ACC112 (cell line): ENCODE results near the gene HMX2.
"Not testable (repeated sequence)": the region's sequence is repeated elsewhere in the genome, so short reads cannot be mapped to it uniquely, and the experiment has no call there.

Experiments used
- H2AFZ ChIP-seq: fragments of 200-600 bp; sonication (generic); one replicate; pipeline ENCODE4 v1.6.0; 2017; ENCODE audit warnings: antibody characterized with exemption, low read length; ENCODE audit not compliant: unreplicated experiment
- H3K27ac ChIP-seq: fragments of 200-600 bp; sonication (generic); 2 replicates; pipeline ENCODE4 v1.5.1; 2014; ENCODE audit warnings: low read depth, mild to moderate bottlenecking, antibody characterized with exemption, low read length, moderate library complexity
- H3K27me3 ChIP-seq: fragments of 200-600 bp; sonication (generic); 2 replicates; pipeline ENCODE4 v1.6.1; 2014; ENCODE audit warnings: mild to moderate bottlenecking, antibody characterized with exemption, low read length, moderate library complexity, mixed read lengths; ENCODE audit not compliant: insufficient read depth
- H3K36me3 ChIP-seq: fragments of 200-600 bp; sonication (generic); 2 replicates; pipeline ENCODE4 v1.6.1; 2016; ENCODE audit warnings: mild to moderate bottlenecking, antibody characterized with exemption, low read length, moderate library complexity, mixed read lengths; ENCODE audit not compliant: insufficient read depth
- H3K4me1 ChIP-seq: fragments of 200-600 bp; sonication (generic); one replicate; pipeline ENCODE4 v1.6.1; 2016; ENCODE audit warnings: low read length, mixed read lengths; ENCODE audit not compliant: insufficient read depth, unreplicated experiment, control insufficient read depth
- H3K4me3 ChIP-seq: fragments of 200-600 bp; sonication (generic); 2 replicates; pipeline ENCODE4 v1.5.1; 2014; ENCODE audit warnings: mild to moderate bottlenecking, low read depth, low read length
- H3K79me2 ChIP-seq: fragments of 200-600 bp; sonication (generic); one replicate; pipeline ENCODE4 v1.6.0; 2016; ENCODE audit warnings: low read length; ENCODE audit not compliant: control insufficient read depth, unreplicated experiment, insufficient read depth

Gene HMX2

DNA sequence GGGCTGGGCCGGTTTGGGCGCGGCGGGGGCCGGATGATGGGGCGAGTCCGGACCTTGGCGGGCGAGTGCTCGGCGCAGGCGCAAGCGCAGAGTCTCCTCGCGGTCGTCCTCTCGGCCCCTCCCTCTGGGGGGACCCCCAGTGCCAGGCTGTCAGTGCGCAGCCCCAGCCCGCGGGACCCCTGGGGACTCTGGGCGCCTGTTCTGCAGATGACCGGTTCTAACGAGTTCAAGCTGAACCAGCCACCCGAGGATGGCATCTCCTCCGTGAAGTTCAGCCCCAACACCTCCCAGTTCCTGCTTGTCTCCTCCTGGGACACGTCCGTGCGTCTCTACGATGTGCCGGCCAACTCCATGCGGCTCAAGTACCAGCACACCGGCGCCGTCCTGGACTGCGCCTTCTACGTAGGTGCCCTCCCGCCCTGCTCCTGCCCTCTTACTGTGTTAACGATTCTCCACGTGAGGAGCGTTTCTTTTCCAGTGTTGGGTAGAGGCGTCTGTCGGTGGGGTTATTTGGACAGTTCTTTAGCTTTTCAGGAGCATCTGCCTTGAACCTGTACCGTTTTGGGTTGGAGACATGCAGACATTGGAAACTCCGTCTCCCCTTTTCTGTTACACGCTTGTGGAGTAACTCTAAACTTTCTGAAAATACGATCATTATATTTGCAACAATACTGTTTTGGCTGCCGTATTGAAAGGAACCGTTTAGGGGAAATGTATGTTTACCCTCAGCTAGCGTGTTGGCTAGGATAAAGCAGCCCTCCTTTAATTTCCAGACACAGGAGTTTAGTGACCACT lies 7.0 kb downstream of the HMX2 start:
- Histone ChIP-seq H3K4me3 (peak overlapping the region; percentile 86), H2AFZ (no peak overlapping the region), H3K27ac (peak overlapping the region; percentile 89), H3K27me3 (peaks cover 27% of the 10 kb centered on the region), H3K79me2 (peaks cover 54% of the 10 kb centered on the region), H3K36me3 (peaks cover 30% of the 10 kb centered on the region), H3K4me1 (peaks cover 42% of the 10 kb centered on the region)

- Histone ChIP-seq H3K79me2 (peaks cover 66% of the 10 kb centered on the region), H3K27me3 (peaks cover 15% of the 10 kb centered on the region), H2AFZ (no peak overlapping the region), H3K36me3 (peaks cover 35% of the 10 kb centered on the region), H3K4me1 (peaks cover 36% of the 10 kb centered on the region), H3K4me3 (peak overlapping the region; percentile 86), H3K27ac (peak overlapping the region; percentile 89)
Measured at GRCh38 chr10:123156078-123156477, 8.1 kb downstream of the HMX2 start.

DNA sequence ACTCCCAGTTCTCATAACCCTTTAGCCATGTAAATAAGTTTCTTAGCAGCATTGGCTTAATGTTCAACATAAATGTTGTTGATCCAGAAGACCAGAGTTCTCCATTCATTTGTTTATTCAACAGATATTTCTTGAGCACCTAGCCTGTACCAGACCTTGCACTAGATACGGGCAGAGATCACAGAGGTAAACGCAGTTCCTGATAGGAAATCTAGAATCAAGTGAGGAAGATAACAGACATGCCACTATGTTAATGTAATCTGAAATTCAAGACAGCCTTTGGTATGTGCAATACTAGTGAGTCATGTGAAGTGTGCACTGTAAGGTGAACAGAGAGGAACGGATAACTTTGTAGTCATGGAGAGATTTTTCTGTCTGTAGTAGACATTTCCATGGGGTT lies 9.3 kb downstream of the HMX2 start:
- H3K27ac ChIP-seq, result peak overlapping the region; percentile 31
- peaks cover 36% of the 10 kb centered on the region for H3K4me1 ChIP-seq
- H3K4me3 ChIP-seq, result peak overlapping the region; percentile 86
- H3K27me3 ChIP-seq, result peaks cover 4% of the 10 kb centered on the region
- H2AFZ ChIP-seq, result no peak overlapping the region
- peaks cover 45% of the 10 kb centered on the region for H3K36me3 ChIP-seq
- peaks cover 76% of the 10 kb centered on the region for H3K79me2 ChIP-seq

- peak overlapping the region; percentile 86 for H3K4me3 ChIP-seq
- H3K79me2 ChIP-seq, result peaks cover 86% of the 10 kb centered on the region
- H3K27ac ChIP-seq, result no peak overlapping the region
- H3K27me3 ChIP-seq, result no peaks in the 10 kb centered on the region
- H2AFZ ChIP-seq, result no peak overlapping the region
- H3K4me1 ChIP-seq, result peaks cover 36% of the 10 kb centered on the region
- H3K36me3 ChIP-seq, result peaks cover 59% of the 10 kb centered on the region
Measured at GRCh38 chr10:123158682-123159081, 10.7 kb downstream of the HMX2 start.

DNA sequence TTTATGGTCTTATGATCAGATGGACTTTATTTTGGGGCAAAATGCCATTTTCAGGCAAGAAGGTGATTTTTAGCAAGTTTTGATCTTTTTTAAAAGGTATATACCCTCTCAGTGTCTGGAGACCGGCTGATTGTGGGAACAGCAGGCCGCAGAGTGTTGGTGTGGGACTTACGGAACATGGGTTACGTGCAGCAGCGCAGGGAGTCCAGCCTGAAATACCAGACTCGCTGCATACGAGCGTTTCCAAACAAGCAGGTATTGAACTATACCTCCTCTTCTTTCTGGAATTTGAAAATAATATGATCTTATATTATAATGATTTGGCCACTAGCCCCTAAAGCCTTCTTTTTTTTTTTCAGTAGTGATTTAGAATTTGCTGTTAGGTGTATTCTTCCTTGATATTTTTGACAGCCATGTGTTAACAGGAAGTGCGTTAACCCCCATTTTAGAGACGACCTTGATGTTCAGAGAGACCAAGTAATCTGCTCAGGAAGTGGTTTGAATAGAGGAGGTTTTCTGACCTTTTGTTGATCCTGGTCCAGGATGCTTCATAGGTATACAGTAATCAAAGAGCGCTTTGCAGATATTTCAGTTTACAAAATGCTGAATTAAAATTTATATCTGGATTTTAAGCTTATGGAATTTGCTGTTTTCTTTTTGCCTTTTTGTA lies 12.5 kb downstream of the HMX2 start:
- H3K36me3 ChIP-seq, result peaks cover 67% of the 10 kb centered on the region
- H2AFZ ChIP-seq, result no peak overlapping the region
- no peak overlapping the region for H3K27ac ChIP-seq
- peaks cover 87% of the 10 kb centered on the region for H3K79me2 ChIP-seq
- no peaks in the 10 kb centered on the region for H3K27me3 ChIP-seq
- H3K4me1 ChIP-seq, result peaks cover 36% of the 10 kb centered on the region
- H3K4me3 ChIP-seq, result no peak overlapping the region

DNA sequence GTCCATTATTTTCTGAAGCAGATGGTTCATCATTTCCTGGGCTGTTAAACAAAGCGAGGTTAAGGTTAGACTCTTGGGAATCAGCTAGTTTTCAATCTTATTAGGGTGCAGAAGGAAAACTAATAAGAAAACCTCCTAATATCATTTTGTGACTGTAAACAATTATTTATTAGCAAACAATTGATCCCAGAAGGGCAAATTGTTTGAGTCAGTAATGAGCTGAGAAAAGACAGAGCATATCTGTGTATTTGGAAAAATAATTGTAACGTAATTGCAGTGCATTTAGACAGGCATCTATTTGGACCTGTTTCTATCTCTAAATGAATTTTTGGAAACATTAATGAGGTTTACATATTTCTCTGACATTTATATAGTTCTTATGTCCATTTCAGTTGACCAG lies 16.4 kb downstream of the HMX2 start:
- H2AFZ ChIP-seq, result no peak overlapping the region
- no peaks in the 10 kb centered on the region for H3K27me3 ChIP-seq
- no peak overlapping the region for H3K4me3 ChIP-seq
- H3K79me2 ChIP-seq, result peaks cover 52% of the 10 kb centered on the region
- H3K4me1 ChIP-seq, result peaks cover 5% of the 10 kb centered on the region
- H3K27ac ChIP-seq, result no peak overlapping the region
- H3K36me3 ChIP-seq, result peaks cover 59% of the 10 kb centered on the region

DNA sequence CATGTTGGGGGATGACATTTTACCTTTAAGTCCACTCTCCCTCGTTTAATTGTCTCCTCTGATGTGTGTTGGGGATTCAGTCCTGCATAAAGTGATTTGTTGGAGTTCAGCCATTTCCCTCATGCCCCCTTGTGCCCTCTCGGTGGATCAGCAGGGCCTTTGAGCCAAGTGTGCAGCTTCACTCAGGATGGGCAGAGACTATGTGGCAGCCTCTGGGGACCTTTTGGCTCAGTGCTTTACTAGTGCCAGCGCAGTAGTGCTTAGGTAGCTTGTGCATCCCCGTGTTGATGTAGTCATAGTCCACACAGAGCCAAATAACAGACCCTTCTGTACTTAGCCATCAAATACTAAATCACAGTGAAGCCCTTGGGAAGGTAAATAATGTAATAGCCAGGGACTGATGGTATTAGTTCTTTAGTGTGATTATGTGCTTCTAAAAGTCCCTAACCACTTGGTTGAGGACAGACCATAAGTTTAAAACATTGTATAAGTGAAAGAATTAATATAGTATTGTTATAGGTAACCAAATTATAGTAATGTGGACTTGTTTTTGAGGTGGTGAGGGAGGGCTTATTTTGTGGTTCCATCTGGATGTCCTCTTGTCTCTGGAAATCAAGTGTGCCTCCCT lies 17.6 kb downstream of the HMX2 start:
- peaks cover 63% of the 10 kb centered on the region for H3K36me3 ChIP-seq
- H3K4me3 ChIP-seq, result no peak overlapping the region
- H3K27ac ChIP-seq, result no peak overlapping the region
- no peak overlapping the region for H2AFZ ChIP-seq
- H3K4me1 ChIP-seq, result no peaks in the 10 kb centered on the region
- peaks cover 39% of the 10 kb centered on the region for H3K79me2 ChIP-seq
- no peaks in the 10 kb centered on the region for H3K27me3 ChIP-seq

GRCh38 chr10:123166618-123167017 lies 18.7 kb downstream of the HMX2 start:
- H3K4me1 ChIP-seq, result no peaks in the 10 kb centered on the region
- H3K27ac ChIP-seq, result no peak overlapping the region
- no peak overlapping the region for H3K4me3 ChIP-seq
- no peak overlapping the region for H2AFZ ChIP-seq
- peaks cover 30% of the 10 kb centered on the region for H3K79me2 ChIP-seq
- H3K36me3 ChIP-seq, result peaks cover 54% of the 10 kb centered on the region
- no peaks in the 10 kb centered on the region for H3K27me3 ChIP-seq

- Histone ChIP-seq H3K36me3 (peaks cover 21% of the 10 kb centered on the region; the same call in 1 of the 2 replicates), H3K4me3 (no peak overlapping the region), H2AFZ (no peak overlapping the region), H3K27ac (no peak overlapping the region), H3K4me1 (no peaks in the 10 kb centered on the region), H3K79me2 (no peaks in the 10 kb centered on the region), H3K27me3 (no peaks in the 10 kb centered on the region)
Measured at GRCh38 chr10:123170961-123171360, 23.0 kb downstream of the HMX2 start.

- H2AFZ ChIP-seq, H3K27ac ChIP-seq, H3K27me3 ChIP-seq, H3K4me3 ChIP-seq, H3K4me1 ChIP-seq, H3K79me2 ChIP-seq: not testable (repeated sequence)
- H3K36me3 ChIP-seq, result peaks cover 16% of the 10 kb centered on the region; the same call in 1 of the 2 replicates
Measured at GRCh38 chr10:123171616-123172015, 23.7 kb downstream of the HMX2 start.
